Fibroblast of the conjunctiva (primary cell): ENCODE results near the gene XKR7.

Source experiments
- DNase-seq: peaks from one replicate; pipeline ENCODE4 v3.0.0-alpha.2; 2010; ENCODE audit warnings: low read depth

XKR7 gene

DNA sequence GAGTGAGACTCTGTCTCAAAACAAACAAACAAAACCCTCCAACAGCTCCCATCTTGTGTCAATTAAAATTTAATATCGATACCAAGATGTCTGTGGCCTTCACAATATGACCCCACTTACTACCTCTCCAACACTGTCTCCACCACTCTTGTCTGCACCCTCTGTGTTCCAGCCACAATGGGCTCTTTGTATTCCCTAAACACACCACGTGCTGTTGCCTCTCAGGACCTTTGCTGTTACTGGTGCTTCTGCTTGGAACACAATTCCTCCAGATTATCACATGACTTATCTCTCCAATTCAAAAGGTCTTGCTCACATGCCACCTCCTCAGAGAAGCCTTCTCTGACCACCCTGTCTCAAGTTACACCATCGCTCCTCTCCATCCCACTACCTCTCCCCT, 78.0 kb downstream of the XKR7 start:
- DNase-seq, result no peak

DNA sequence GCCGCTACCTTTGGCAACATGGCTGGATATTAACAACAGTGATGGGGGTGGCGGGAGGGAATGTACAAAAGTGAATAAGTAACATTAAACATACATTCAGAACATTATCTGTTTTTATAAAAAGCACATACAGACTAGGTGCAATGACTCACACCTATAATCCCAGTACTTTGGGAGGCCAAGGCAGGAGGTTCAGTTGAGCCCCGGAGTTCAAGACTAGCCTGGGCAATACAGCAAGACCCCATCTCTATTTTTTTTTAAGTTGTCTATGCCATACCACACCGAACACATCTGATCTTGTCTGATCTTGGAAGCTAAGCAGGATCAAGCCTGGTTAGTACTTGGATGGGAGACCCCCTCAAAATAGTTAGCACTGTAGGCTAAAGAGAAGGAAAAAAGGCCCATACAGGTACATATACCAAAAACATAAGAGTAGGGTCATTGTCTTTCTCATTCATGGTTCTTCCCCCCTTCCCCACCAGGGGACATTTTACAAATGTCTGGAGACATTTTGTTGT, 82.4 kb downstream of the XKR7 start:
- no peak for DNase-seq

GRCh38 chr20:32050851-32051556, 83.1 kb downstream of the XKR7 start:
- DNase-seq, result no peak

GRCh38 chr20:32051720-32052089, 83.8 kb downstream of the XKR7 start:
- no peak for DNase-seq

GRCh38 chr20:32052090-32052777, 84.3 kb downstream of the XKR7 start, which contains the start of gene HCK:
Gene HCK, plus strand, starts transcription at chr20:32052242.
- no peak for DNase-seq

DNA sequence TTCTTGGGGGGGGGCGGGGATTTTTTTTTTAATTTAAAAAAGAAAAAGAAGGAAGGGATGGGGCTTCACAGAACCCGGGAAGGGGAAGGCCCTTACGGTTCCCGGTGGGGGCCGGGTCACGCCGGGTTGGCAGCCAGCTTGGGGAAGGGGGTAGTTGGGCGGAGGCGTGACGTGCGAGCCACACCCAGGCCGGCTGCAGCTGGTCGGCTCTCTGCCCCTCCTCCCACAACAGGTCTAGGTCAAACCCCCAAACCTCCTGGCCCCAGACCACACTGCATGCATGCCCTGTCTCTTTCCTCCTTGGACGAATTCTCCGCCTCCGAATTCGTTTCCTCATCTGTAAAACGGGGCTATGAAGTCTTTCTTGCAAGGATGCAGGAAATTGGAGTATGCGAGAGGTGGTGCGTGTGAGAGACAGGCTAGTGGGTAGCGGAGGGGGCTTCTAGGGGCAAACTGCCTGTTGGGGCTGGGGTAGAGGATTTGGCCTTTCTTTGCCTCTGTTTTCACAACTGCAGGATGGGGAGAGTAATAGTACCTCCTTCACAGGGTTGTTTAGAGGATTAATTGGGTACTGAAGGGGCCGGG, 84.9 kb downstream of the XKR7 start:
- DNase-seq, result no peak
